Astrocyte (in vitro differentiated cells and primary cell): ENCODE measurements around the gene APOM. TPM values are rescaled to one million over a fixed set of nuclear protein-coding genes. Genes with fewer than 3 reads are reported as not detected.

Experiments used
- DNase-seq: peaks from one replicate; pipeline ENCODE4 v3.0.0-alpha.2; 2010; ENCODE audit warnings: low read depth
- FAIRE-seq: peaks from 2 replicates; lab custom pipeline; 2011; peaks lifted over from hg19 to GRCh38; lab: Jason Lieb, UNC
- H2AFZ ChIP-seq: 2 replicates; pipeline ENCODE4 v1.6.0; 2012; ENCODE audit warnings: low read depth, low read length, inconsistent platforms
- H3K27ac ChIP-seq: 2 replicates; pipeline ENCODE4 v1.5.1; 2011; ENCODE audit warnings: low read depth, low read length, inconsistent platforms
- H3K27me3 ChIP-seq: 2 replicates; pipeline ENCODE4 v1.6.0; 2011; ENCODE audit warnings: low read length, inconsistent platforms; ENCODE audit not compliant: insufficient read depth
- H3K36me3 ChIP-seq: 2 replicates; pipeline ENCODE4 v1.5.1; 2011; ENCODE audit warnings: low read length, inconsistent platforms; ENCODE audit not compliant: insufficient read depth
- H3K4me1 ChIP-seq: 2 replicates; pipeline ENCODE4 v1.5.1; 2011; ENCODE audit warnings: low read length, inconsistent platforms; ENCODE audit not compliant: insufficient read depth
- H3K4me2 ChIP-seq: 2 replicates; pipeline ENCODE4 v1.6.0; 2012; ENCODE audit warnings: low read length, inconsistent platforms
- H3K4me3 ChIP-seq: 2 replicates; pipeline ENCODE4 v1.5.1; 2011; ENCODE audit warnings: low read depth, mild to moderate bottlenecking, low read length, inconsistent platforms; ENCODE audit not compliant: insufficient read depth
- H3K79me2 ChIP-seq: 2 replicates; pipeline ENCODE4 v1.6.0; 2012; ENCODE audit warnings: mild to moderate bottlenecking, low read length, inconsistent platforms; ENCODE audit not compliant: insufficient read depth
- H3K9ac ChIP-seq: 2 replicates; pipeline ENCODE4 v1.6.0; 2012; ENCODE audit warnings: mild to moderate bottlenecking, low read length, inconsistent platforms
- H3K9me3 ChIP-seq: 2 replicates; pipeline ENCODE4 v1.5.1; 2012; ENCODE audit warnings: low read depth, mild to moderate bottlenecking, low read length, inconsistent platforms; ENCODE audit not compliant: insufficient read depth
- H4K20me1 ChIP-seq: 2 replicates; pipeline ENCODE4 v1.6.0; 2012; ENCODE audit warnings: low read length, inconsistent platforms; ENCODE audit not compliant: insufficient read depth
- H3K27ac Mint-ChIP-seq: one replicate; pipeline ENCODE4 v1.8.0; 2021; ENCODE audit warnings: mild to moderate bottlenecking, mixed read lengths; ENCODE audit not compliant: unreplicated experiment
- H3K27me3 Mint-ChIP-seq: one replicate; pipeline ENCODE4 v1.8.0; 2021; ENCODE audit warnings: low read depth, mixed read lengths; ENCODE audit not compliant: unreplicated experiment
- H3K36me3 Mint-ChIP-seq: one replicate; pipeline ENCODE4 v1.8.0; 2021; ENCODE audit warnings: low read depth, mixed read lengths; ENCODE audit not compliant: unreplicated experiment
- H3K4me1 Mint-ChIP-seq: one replicate; pipeline ENCODE4 v1.8.0; 2021; ENCODE audit warnings: low read depth, mixed read lengths; ENCODE audit not compliant: unreplicated experiment
- H3K4me3 Mint-ChIP-seq: one replicate; pipeline ENCODE4 v1.8.0; 2021; ENCODE audit warnings: mild to moderate bottlenecking, moderate library complexity, mixed read lengths; ENCODE audit not compliant: unreplicated experiment
- H3K9me3 Mint-ChIP-seq: one replicate; pipeline ENCODE4 v1.8.0; 2021; ENCODE audit warnings: mild to moderate bottlenecking, mixed read lengths; ENCODE audit not compliant: unreplicated experiment
- CTCF ChIP-seq: IDR thresholded peaks from 2 replicates; pipeline ENCODE4 v1.5.1; 2011; ENCODE audit warnings: low read depth, mild to moderate bottlenecking, inconsistent platforms, low read length, moderate library complexity; ENCODE audit not compliant: insufficient read depth
- EZH2 ChIP-seq: IDR thresholded peaks from 2 replicates; pipeline ENCODE4 v1.6.1; 2012; ENCODE audit warnings: mild to moderate bottlenecking, low read length, inconsistent platforms; ENCODE audit not compliant: insufficient read depth
- total RNA-seq: library from RNA; stranded (reverse); gene quantifications from 2 replicates; pipeline ENCODE4 v1.2.1, GENCODE V29; 2021

The APOM gene
- total RNA-seq, 1 donor from 2014 or later: 0.89 TPM

- Mint-ChIP-seq H3K4me3 (no peak overlapping the region), H3K27ac (no peak overlapping the region), H3K27me3 (no peaks in the 10 kb centered on the region), H3K4me1 (peaks cover 11% of the 10 kb centered on the region), H3K9me3 (no peaks in the 10 kb centered on the region), H3K36me3 (peaks cover 20% of the 10 kb centered on the region)
- Histone ChIP-seq H3K27me3 (no peaks in the 10 kb centered on the region), H3K4me1 (peaks cover 5% of the 10 kb centered on the region), H3K9me3 (no peaks in the 10 kb centered on the region), H3K4me2 (no peak overlapping the region), H3K36me3 (peaks cover 31% of the 10 kb centered on the region), H3K4me3 (no peak overlapping the region), H2AFZ (no peak overlapping the region), H4K20me1 (peaks cover 3% of the 10 kb centered on the region), H3K79me2 (no peaks in the 10 kb centered on the region), H3K27ac (no peak overlapping the region), H3K9ac (no peak overlapping the region)
- TF ChIP-seq EZH2 (no peak), CTCF (no peak)
- DNase-seq: no peak
- FAIRE-seq: no peak
Measured at GRCh38 chr6:31691078-31691463, 35.4 kb downstream of the APOM start.

- FAIRE-seq (no peak), DNase-seq (no peak)
- H2AFZ ChIP-seq: no peak overlapping the region
- Mint-ChIP-seq H3K36me3 (peaks cover 14% of the 10 kb centered on the region), H3K4me3 (no peak overlapping the region), H3K27me3 (no peaks in the 10 kb centered on the region), H3K27ac (no peak overlapping the region), H3K9me3 (no peaks in the 10 kb centered on the region), H3K4me1 (peaks cover 11% of the 10 kb centered on the region)
- H3K9ac ChIP-seq: no peak overlapping the region
- no peak overlapping the region for H3K4me3 ChIP-seq
- peaks cover 5% of the 10 kb centered on the region for H3K4me1 ChIP-seq
- peaks cover 33% of the 10 kb centered on the region for H3K36me3 ChIP-seq
- H3K27me3 ChIP-seq: no peaks in the 10 kb centered on the region
- no peak overlapping the region for H3K4me2 ChIP-seq
- H3K79me2 ChIP-seq: no peaks in the 10 kb centered on the region
- no peak overlapping the region for H3K27ac ChIP-seq
- H3K9me3 ChIP-seq: no peaks in the 10 kb centered on the region
- H4K20me1 ChIP-seq: peaks cover 4% of the 10 kb centered on the region
- TF ChIP-seq CTCF (no peak), EZH2 (no peak)
Measured at GRCh38 chr6:31691564-31692108, 35.9 kb downstream of the APOM start.

GRCh38 chr6:31692353-31692752 is 36.7 kb downstream of the APOM start:
- Mint-ChIP-seq H3K4me1 (peaks cover 11% of the 10 kb centered on the region), H3K4me3 (no peak overlapping the region), H3K27me3 (no peaks in the 10 kb centered on the region), H3K27ac (no peak overlapping the region), H3K36me3 (peaks cover 13% of the 10 kb centered on the region), H3K9me3 (no peaks in the 10 kb centered on the region)
- Histone ChIP-seq H3K9me3 (no peaks in the 10 kb centered on the region), H3K4me3 (no peak overlapping the region), H3K79me2 (no peaks in the 10 kb centered on the region), H3K4me2 (no peak overlapping the region), H3K27ac (no peak overlapping the region), H2AFZ (no peak overlapping the region), H3K36me3 (peaks cover 29% of the 10 kb centered on the region), H3K4me1 (peaks cover 5% of the 10 kb centered on the region), H3K9ac (no peak overlapping the region), H4K20me1 (peaks cover 11% of the 10 kb centered on the region), H3K27me3 (no peaks in the 10 kb centered on the region)
- FAIRE-seq (no peak), DNase-seq (no peak)
- TF ChIP-seq EZH2 (no peak), CTCF (no peak)
